NT2/D1 (cell line): ENCODE results near the gene BRD9.
"Not testable (repeated sequence)": the region's sequence is repeated elsewhere in the genome, so short reads cannot be mapped to it uniquely, and the experiment has no call there.

Experiments
- SUZ12 ChIP-seq: IDR thresholded peaks from 2 replicates; pipeline ENCODE4 v1.6.1; 2011; ENCODE audit not compliant: insufficient read length, insufficient read depth; ENCODE audit errors: extremely low read depth
- YY1 ChIP-seq: IDR thresholded peaks from 2 replicates; pipeline ENCODE4 v1.6.1; 2011; ENCODE audit not compliant: insufficient read length, insufficient read depth

- TF ChIP-seq YY1, SUZ12: not testable (repeated sequence)
Measured at GRCh38 chr5:828194-828593, 64.4 kb downstream of the BRD9 start.
